WTC11 (cell line): Measurements from ENCODE around the gene SRXN1.

Experiments
- CREB1 ChIP-seq: sonication (generic); formaldehyde crosslinking; IDR thresholded peaks from 2 replicates; pipeline ENCODE4 v1.8.0; 2023; ENCODE audit warnings: mild to moderate bottlenecking, missing genetic modification reagents
- CTCF ChIP-seq: fragments of 200-600 bp; IDR thresholded peaks from 2 replicates; pipeline ENCODE4 v1.8.0; 2022; ENCODE audit warnings: antibody characterized with exemption
- FOXP4 ChIP-seq: sonication (generic); formaldehyde crosslinking; IDR thresholded peaks from 2 replicates; pipeline ENCODE4 v1.8.0; 2022; ENCODE audit warnings: mild to moderate bottlenecking, missing genetic modification reagents
- RELA ChIP-seq: sonication (generic); formaldehyde crosslinking; IDR thresholded peaks from 2 replicates; pipeline ENCODE4 v1.8.1; 2022; ENCODE audit warnings: missing genetic modification reagents, mild to moderate bottlenecking, borderline replicate concordance
- USF1 ChIP-seq: sonication (generic); formaldehyde crosslinking; IDR thresholded peaks from 2 replicates; pipeline ENCODE4 v1.8.0; 2022; ENCODE audit warnings: mild to moderate bottlenecking, missing genetic modification reagents
- USF2 ChIP-seq: sonication (generic); formaldehyde crosslinking; IDR thresholded peaks from 2 replicates; pipeline ENCODE4 v1.8.1; 2023; ENCODE audit warnings: mild to moderate bottlenecking, missing genetic modification reagents, moderate library complexity
- ZBTB21 ChIP-seq: sonication (generic); formaldehyde crosslinking; IDR thresholded peaks from 2 replicates; pipeline ENCODE4 v1.8.1; 2023; ENCODE audit warnings: mild to moderate bottlenecking, missing genetic modification reagents, borderline replicate concordance

- TF ChIP-seq CTCF (no peak), RELA (no peak), USF2 (CRISPR knock-in tag) (no peak), ZBTB21 (CRISPR knock-in tag) (no peak), FOXP4 (no peak), USF1 (CRISPR knock-in tag) (no peak), CREB1 (no peak)
Observed at GRCh38 chr20:664576-664975, 11.6 kb upstream of the SRXN1 start.
